Hematopoietic multipotent progenitor cell treated with erythropoietin and hydrocortisone succinate and interleukin-3 and kit ligand, for 6 days (in vitro differentiated cells): Measurements from ENCODE around the gene FAM181A.

ENCODE experiments used
- DNase-seq: peaks from one replicate; pipeline ENCODE4 v3.0.0-alpha.2; 2015

FAM181A gene

DNA sequence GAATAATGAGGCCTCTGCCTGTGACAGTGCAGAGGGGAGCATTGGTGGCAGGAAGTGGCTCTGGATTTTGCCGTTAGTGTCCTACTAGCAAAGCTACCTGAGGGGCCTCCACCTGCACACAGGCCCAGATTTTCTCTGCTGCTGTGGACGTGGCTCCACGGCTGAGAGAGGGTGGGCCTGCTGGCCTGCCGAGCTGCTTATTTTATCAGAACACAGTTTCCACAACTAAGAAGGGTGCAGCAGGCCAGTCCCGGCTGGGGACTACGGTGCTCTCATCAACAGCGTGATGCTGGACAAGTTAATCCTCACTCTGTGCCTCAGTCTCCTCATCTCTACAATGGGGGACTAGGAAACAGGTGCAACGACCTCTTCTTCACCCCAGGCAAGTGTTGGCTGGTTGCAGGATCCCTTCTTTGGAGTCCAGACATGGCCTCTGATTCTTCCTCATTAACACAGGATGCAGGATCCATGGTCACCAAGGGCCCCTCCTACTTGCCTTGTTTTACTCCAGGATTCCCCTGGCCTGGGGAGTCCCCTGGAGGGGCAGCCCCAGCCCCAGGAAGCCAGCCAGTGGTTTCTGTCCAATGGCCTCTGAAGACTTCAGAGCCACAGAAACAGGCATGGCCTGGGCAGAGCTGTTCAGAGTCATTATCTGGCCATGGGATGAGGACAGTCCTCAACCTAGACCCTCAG, 3.3 kb downstream of the FAM181A start:
- DNase-seq, result no peak

GRCh38 chr14:93930989-93931307, 3.8 kb downstream of the FAM181A start:
- DNase-seq, result no peak

GRCh38 chr14:93932642-93933041, 5.5 kb downstream of the FAM181A start:
- DNase-seq, result no peak

DNA sequence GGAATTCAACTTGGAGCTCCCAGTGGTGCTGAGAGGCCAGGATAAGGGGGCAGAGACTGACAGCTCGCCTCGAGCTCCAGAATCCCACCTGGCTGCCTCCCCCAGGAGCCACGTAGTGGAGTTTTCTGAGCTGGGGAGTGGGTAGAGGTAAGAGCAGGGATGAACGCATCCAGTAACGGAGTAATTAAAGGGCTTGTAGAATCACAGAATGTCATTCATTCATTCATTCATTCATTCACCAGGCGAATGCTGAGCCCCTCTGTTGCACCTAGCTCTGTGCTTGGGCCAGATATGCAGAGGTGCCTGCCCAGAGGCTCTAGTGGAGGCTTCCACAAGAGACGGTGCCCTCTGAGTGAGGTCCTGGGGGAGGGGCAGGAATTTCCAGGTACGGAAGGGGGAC, 8.1 kb downstream of the FAM181A start:
- no peak for DNase-seq

GRCh38 chr14:93936245-93936644, 9.1 kb downstream of the FAM181A start:
- DNase-seq, result peak; percentile 77

DNA sequence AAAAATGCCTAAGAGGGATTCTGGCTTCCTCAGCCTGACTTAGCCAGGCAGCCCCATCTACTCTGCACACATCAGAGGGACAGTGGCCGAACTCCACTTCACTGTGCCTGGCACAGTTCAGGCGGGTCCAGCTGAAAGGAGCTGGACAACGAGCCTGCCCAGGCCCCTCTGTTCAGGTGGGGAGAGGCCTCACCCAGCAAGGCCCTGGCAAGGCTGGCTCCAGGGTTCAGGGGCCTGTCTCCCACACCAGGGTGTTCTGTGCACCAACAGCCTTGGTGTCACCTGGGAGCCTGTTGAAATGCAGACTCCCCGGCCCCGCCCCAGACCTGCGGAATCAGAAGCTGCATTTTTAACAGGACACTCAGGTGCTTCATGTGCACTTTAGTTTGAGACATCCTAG, 9.8 kb downstream of the FAM181A start:
- DNase-seq, result no peak

GRCh38 chr14:93937519-93937918, 10.4 kb downstream of the FAM181A start:
- DNase-seq, result no peak

GRCh38 chr14:93938751-93939303, 11.7 kb downstream of the FAM181A start:
- no peak for DNase-seq

DNA sequence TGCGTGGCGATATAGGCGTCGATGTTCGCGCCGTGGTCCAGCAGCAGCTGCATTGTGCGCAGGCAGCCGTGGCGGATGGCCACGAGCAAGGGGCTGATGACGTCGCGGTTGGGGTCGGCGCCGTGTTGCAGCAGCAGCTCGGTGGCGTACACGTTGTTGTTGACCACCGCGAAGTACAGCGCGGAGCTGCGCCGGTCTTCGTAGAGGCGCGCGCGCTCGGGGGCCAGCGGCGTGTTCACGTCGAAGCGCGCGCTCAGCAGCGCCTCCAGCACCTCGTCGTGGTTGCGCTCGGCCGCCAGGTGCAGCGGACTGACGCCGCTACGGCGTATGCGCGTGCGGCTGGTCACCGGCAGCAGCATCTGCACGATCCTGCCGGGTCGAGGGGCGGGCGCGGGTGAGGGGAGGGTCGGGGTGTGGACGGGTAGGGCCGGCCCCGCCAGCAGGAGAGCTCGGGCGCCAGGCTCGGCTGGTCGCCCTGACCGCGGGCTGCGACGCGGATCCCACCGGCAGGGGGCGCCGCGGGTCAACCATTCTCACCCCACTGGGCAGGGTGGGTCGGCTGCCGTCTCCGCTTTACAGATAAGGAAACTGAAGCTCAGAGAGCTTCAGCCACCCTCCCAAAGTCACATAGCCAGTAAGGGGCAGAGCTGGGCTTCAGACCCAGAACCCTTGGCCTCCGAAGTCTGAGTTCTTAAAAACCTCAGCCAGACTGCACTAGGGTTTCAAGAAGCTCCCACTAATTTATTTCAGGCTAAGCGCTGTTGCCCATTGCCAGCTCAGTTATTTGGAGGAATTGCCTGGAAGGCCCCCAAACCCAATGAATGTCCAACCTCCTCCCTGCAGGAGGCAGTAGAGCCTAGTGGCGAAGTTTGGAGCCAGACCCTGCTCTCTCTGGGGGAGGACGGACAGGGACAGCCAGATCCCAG, 12.4 kb downstream of the FAM181A start:
- peak; percentile 87 for DNase-seq

- DNase-seq, result no peak
These were observed 13.3 kb downstream of the FAM181A start for GRCh38 chr14:93940437-93940836.

GRCh38 chr14:93941293-93941910, 14.3 kb downstream of the FAM181A start:
- no peak for DNase-seq

- no peak for DNase-seq
These were observed 15.9 kb downstream of the FAM181A start for GRCh38 chr14:93943052-93943451.

GRCh38 chr14:93943930-93944329, 16.8 kb downstream of the FAM181A start:
- no peak for DNase-seq

GRCh38 chr14:93944348-93945069, 17.4 kb downstream of the FAM181A start:
- no peak for DNase-seq

DNA sequence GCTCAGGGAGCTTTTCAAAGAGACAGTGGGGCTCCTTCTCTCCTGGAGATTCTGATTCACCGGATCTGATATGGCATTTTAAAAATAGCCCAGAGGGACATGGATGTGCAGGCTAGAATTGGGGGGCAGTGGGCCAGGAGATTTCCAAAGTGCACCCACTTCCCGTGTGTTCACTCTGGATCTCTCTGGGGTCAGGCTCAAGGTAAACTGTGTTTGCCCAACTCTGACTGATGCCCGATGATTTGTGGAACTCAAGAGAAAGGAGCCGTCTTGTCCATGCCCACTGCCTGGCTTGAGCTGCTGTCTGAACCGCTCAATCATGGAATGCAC, 17.9 kb downstream of the FAM181A start:
- DNase-seq, result no peak

DNA sequence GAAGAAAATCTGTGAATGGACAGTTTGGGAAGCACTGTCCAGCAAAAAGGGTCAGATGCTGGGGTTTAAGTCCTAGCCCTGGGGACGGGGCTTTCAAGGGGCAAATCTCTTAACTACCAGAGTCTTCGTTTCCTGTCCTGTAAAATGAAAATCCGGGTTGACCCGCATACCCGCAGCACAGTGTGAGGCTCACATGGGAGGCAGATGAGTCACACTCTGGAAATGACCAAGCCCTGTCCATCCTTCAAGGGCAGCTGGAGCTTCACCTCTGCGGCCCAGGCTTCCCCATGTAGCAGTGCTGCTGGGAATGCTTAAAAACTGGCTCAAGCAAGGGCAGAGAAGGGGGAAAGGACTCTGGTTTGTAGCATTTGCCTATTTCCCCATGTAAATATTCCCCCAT, 19.0 kb downstream of the FAM181A start:
- no peak for DNase-seq

GRCh38 chr14:93946541-93947090, 19.5 kb downstream of the FAM181A start:
- DNase-seq, result no peak

DNA sequence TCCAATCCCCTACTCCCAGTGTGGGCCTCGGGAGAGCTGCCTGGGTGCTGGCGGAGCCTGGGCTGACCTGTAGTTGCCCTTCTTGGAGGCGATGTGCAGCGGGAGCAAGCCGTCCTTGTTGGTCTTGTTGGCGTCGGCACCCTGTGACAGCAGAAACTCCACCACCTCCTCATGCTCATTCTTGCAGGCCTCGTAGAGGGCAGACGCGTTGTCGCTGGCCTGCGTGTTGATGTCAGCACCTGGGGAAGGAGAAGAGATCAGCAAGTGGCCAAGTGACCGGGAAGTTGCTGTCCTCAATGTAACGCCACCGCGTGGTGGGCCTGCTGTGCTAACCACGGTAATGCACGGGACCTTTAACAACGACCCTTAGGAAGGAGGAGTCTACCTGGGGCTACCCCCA, 20.1 kb downstream of the FAM181A start:
- DNase-seq, result no peak

DNA sequence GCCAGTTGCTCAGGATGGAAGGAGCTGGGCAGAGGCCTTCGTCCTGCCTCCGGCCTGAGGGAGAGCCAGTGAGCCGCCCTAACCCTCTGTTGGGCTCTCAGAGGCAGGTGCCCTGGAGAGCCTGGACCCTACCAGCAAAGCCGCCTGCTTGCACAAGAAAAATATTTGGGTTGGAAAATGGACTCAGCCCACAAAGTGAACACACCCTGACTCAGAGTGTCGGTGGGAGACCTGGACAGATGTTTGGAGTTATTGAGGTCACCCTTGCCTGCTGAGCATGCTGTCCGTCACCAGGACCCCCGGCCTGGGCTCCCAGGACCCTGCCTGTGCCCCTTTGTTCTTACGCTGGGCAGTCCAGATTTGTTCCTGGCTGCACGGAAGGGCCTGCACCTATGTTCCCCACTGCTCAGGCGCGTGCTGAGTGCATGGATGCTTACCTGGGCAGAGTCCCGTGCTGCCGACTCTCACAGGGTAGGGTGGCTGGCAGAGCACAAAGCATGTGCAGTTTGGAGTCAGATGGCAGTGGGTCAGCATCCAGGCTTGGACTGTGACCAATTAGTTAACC, 22.4 kb downstream of the FAM181A start:
- no peak for DNase-seq

DNA sequence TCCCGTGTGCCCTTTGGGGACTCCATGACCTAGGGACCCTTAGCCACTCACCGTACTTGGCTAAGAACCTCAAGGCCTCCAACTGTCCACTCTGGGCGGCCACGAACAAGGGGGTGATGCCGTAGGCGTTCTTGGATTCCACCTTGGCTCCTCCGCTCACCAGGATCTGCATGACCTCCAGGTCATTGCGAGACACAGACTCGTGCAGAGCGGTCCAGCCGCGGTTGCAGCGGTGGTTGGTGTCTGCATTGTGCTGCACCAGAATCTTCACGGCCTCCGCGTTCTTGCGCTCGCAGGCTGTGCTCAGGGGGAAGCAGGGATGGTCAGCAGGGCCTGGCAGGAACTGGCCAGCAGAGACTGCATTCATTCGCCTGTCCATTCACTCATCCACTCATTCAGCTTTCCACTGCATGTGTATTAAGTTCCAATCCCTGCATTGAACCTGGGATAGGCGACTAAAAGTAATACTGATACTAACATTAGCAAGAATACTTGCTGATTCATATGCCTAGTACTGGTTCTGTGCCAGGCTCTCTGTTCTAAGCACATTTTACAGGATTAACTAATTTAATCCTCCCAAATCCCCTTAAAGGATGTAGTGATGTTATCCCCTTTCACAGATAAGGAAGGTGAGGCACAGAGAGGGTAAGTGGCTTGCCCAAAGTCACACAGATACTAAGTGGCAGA, 23.9 kb downstream of the FAM181A start:
- DNase-seq, result no peak

DNA sequence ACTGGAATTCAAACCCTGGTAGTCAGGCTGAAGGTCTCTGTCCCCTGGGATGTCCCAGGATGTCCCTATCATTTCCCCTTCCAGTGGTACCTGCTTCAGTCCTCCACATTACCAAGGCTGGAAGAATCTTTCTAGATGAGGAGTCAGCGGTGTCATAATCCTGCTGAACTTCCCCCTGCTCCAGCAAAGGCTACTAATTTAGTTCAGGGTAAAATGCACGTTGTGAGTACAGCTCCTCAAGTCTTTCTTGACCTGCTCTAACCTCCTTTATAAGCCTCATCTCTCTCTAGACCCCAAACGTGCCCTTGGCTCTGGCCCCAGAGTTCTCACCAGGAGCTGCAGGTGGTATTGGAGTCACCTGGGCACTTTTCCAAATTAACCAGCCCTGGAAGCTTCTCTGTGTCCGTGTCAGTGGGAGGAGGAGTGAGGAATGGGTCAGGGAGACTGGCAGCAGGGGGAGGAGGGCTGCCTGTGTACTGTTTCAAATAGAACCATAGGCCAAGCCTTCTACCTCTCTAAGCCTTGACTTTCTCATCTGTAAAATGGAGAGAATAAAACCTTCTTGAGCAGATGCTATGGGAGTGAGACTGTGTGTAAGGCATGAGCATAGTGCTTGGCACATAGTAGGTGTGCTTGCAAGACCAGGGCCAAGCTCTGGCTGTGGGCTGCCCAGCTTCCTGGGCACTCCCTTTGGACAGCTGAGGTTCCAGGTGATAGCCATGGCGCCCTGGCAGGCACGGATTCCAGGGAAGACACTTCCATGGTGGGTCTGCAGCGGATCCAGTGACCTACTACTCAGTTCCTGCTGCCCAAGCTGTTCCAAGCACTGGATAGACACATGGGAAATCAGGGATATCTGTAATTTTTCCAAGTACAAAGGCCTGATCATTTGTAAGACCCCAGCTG, 24.7 kb downstream of the FAM181A start:
- no peak for DNase-seq
